Memory B cell (primary cell): ENCODE measurements around the gene APEH.

Experiments used
- ATAC-seq: fragments of 150-1000 bp; cut with Tn5 transposase; 2 replicates; pipeline ENCODE4 v1.10.0; 2021; ENCODE audit warnings: low read depth, mild to moderate bottlenecking, moderate library complexity
- DNase-seq, 2 donors: peaks; one replicate each; pipeline ENCODE4 v3.0.0; 2022; ENCODE audit warnings: low spot score in 2 of 2
- H3K27ac Mint-ChIP-seq: one replicate; pipeline ENCODE4 v1.8.0; 2022; ENCODE audit warnings: mild to moderate bottlenecking, moderate library complexity, mixed read lengths
- H3K27me3 Mint-ChIP-seq: one replicate; pipeline ENCODE4 v1.8.0; 2022; ENCODE audit warnings: mixed read lengths
- H3K36me3 Mint-ChIP-seq: one replicate; pipeline ENCODE4 v1.8.0; 2022; ENCODE audit warnings: mild to moderate bottlenecking, mixed read lengths
- H3K4me1 Mint-ChIP-seq: one replicate; pipeline ENCODE4 v1.8.0; 2022; ENCODE audit warnings: mixed read lengths
- H3K4me3 Mint-ChIP-seq: one replicate; pipeline ENCODE4 v1.8.0; 2022; ENCODE audit warnings: mild to moderate bottlenecking, moderate library complexity, mixed read lengths
- H3K9me3 Mint-ChIP-seq: one replicate; pipeline ENCODE4 v1.8.0; 2022; ENCODE audit warnings: mixed read lengths

Gene APEH

GRCh38 chr3:49641921-49642707 is 32.0 kb upstream of the APEH start:
- ATAC-seq = no peak
- peaks cover 4% of the 10 kb centered on the region for H3K27me3 Mint-ChIP-seq
- H3K9me3 Mint-ChIP-seq = no peaks in the 10 kb centered on the region
- no peaks in the 10 kb centered on the region for H3K36me3 Mint-ChIP-seq
- no peaks in the 10 kb centered on the region for H3K4me1 Mint-ChIP-seq
- no peak for DNase-seq
- no peak overlapping the region for H3K27ac Mint-ChIP-seq
- no peak overlapping the region for H3K4me3 Mint-ChIP-seq

DNA sequence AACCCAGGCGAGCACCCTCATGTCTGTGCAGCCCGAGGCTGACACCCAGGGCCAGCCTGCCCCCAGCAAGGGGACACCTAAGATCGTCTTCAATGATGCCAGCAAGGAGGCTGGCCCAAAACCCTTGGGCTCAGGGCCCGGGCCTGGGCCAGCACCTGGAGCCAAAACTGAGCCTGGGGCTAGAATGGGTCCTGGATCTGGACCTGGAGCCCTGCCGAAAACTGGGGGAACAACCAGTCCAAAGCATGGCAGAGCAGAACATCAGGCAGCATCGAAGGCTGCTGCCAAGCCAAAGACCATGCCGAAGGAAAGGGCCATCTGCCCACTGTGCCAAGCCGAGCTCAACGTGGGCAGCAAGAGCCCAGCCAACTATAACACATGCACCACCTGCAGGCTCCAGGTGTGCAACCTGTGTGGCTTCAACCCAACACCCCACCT is 31.4 kb upstream of the APEH start:
- DNase-seq = no peak
- Mint-ChIP-seq H3K4me3 (no peak overlapping the region), H3K9me3 (no peaks in the 10 kb centered on the region), H3K36me3 (no peaks in the 10 kb centered on the region), H3K27me3 (peaks cover 4% of the 10 kb centered on the region), H3K27ac (no peak overlapping the region), H3K4me1 (no peaks in the 10 kb centered on the region)
- ATAC-seq = no peak

GRCh38 chr3:49644684-49645083 is 29.5 kb upstream of the APEH start:
- Mint-ChIP-seq H3K36me3 (no peaks in the 10 kb centered on the region), H3K27ac (no peak overlapping the region), H3K27me3 (peaks cover 4% of the 10 kb centered on the region), H3K4me1 (no peaks in the 10 kb centered on the region), H3K4me3 (no peak overlapping the region), H3K9me3 (no peaks in the 10 kb centered on the region)
- ATAC-seq (no peak), DNase-seq (no peak)

GRCh38 chr3:49646236-49646635 is 27.9 kb upstream of the APEH start:
- no peak for ATAC-seq
- Mint-ChIP-seq H3K9me3 (no peaks in the 10 kb centered on the region), H3K4me1 (no peaks in the 10 kb centered on the region), H3K36me3 (no peaks in the 10 kb centered on the region), H3K27ac (no peak overlapping the region), H3K27me3 (peaks cover 2% of the 10 kb centered on the region), H3K4me3 (no peak overlapping the region)
- DNase-seq = no peak

- Mint-ChIP-seq H3K4me3 (no peak overlapping the region), H3K9me3 (no peaks in the 10 kb centered on the region), H3K36me3 (no peaks in the 10 kb centered on the region), H3K4me1 (no peaks in the 10 kb centered on the region), H3K27me3 (peaks cover 3% of the 10 kb centered on the region), H3K27ac (no peak overlapping the region)
- DNase-seq (no peak), ATAC-seq (no peak)
These were observed 26.4 kb upstream of the APEH start for GRCh38 chr3:49647741-49648140.

DNA sequence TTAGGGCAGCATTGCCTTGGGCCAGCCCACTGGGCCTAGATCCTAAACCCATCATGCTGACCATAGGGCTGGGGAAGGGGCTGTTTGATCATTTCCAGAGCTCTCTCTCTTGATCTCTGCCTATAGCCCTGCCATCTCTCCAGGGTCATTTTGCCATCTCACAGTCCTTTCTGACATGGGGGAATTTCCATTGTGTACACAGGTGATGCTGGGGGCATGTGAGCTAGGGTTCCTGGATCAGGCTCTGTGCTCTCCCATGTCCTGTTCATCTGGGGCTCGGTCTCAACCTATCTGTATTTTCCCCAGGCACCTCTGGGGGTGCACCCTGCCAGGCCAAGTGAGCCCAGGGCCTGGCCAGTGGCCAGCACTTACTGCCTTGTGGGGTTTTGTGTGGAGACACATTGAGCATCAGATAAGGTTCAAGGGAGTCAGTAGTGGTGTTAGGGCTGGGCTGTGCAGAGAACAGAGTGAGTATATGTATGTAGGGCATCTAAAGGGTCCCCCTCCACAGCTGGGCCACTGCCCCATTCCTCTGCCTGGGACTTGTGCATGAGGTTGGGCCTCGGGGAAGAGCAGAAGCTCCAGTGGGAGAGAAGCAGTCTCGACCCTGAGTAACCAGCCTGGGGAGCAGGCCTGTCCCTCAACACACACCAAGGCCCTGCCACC is 25.7 kb upstream of the APEH start:
- H3K36me3 Mint-ChIP-seq = no peaks in the 10 kb centered on the region
- DNase-seq (no peak), ATAC-seq (no peak)
- no peaks in the 10 kb centered on the region for H3K9me3 Mint-ChIP-seq
- H3K4me3 Mint-ChIP-seq = no peak overlapping the region
- H3K4me1 Mint-ChIP-seq = no peaks in the 10 kb centered on the region
- H3K27me3 Mint-ChIP-seq = peaks cover 4% of the 10 kb centered on the region
- no peak overlapping the region for H3K27ac Mint-ChIP-seq

DNA sequence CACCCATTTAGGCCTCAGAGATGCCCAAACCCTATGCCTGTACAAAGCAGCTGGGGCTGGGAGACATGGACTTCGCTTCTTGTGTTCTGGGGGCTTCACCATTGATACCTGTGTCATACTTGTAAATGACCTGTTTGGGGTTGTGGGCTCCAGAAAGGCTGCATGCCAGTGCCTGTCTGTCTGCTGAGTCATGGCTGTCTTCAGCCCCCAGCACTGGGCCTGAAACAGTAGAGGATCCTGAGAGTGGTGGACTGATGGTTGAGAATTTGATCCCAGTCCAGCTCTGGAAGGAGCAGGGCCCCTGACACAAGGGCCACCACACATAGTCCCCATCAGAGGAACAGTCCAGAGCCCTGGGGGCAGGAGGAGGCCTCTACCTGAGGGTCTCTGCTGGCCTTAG is 24.6 kb upstream of the APEH start:
- H3K4me3 Mint-ChIP-seq = no peak overlapping the region
- H3K36me3 Mint-ChIP-seq = no peaks in the 10 kb centered on the region
- DNase-seq = no peak
- no peak overlapping the region for H3K27ac Mint-ChIP-seq
- peaks cover 4% of the 10 kb centered on the region for H3K27me3 Mint-ChIP-seq
- H3K4me1 Mint-ChIP-seq = peaks cover 2% of the 10 kb centered on the region
- no peaks in the 10 kb centered on the region for H3K9me3 Mint-ChIP-seq
- no peak for ATAC-seq

DNA sequence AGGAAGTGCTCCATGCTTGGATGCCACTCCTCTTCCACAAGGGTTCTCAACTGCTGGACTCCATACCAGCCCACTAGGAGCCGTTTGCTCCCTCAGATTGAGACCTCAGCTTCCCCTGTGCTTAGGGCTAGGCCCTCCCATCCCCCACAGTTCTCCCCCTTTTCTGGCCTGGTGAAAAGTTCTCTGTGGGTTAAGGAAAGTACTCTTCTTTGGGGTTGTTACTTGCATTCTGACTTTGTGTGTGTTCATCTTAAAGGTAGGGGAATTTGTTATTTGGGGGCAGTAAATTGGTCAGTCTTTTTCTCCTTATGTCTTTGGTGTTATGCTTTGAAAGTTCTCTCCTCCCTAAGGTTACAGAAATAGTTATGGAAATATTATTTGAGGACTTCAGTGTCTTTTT is 24.0 kb upstream of the APEH start:
- no peak overlapping the region for H3K27ac Mint-ChIP-seq
- ATAC-seq = no peak

DNA sequence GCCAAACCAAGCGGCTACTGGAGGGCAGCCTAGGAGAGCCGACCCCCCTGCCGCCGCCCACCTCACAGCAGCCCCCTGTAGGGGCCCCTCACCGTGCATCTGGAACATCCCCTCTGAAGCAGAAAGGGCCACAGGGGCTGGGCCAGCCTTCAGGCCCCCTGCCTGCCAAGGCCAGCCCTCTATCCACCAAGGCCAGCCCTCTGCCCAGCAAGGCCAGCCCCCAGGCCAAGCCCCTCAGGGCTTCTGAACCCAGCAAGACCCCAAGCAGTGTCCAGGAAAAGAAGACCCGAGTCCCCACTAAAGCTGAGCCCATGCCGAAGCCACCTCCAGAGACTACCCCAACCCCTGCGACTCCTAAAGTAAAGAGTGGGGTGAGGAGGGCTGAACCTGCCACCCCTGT is 23.5 kb upstream of the APEH start:
- Mint-ChIP-seq H3K27ac (no peak overlapping the region), H3K4me1 (peaks cover 6% of the 10 kb centered on the region), H3K9me3 (no peaks in the 10 kb centered on the region), H3K36me3 (no peaks in the 10 kb centered on the region), H3K27me3 (peaks cover 3% of the 10 kb centered on the region), H3K4me3 (no peak overlapping the region)
- DNase-seq = no peak
- ATAC-seq = no peak

More for the DNA sequence above, 24.0 kb upstream of the APEH start:
- Mint-ChIP-seq H3K4me1 (peaks cover 6% of the 10 kb centered on the region), H3K9me3 (no peaks in the 10 kb centered on the region), H3K27me3 (peaks cover 4% of the 10 kb centered on the region), H3K4me3 (no peak overlapping the region), H3K36me3 (no peaks in the 10 kb centered on the region)
- no peak for DNase-seq

- Mint-ChIP-seq H3K27ac (no peak overlapping the region), H3K27me3 (peaks cover 3% of the 10 kb centered on the region), H3K9me3 (no peaks in the 10 kb centered on the region), H3K4me3 (no peak overlapping the region), H3K36me3 (no peaks in the 10 kb centered on the region), H3K4me1 (peaks cover 9% of the 10 kb centered on the region)
- DNase-seq = no peak
- ATAC-seq = no peak
These were observed 21.8 kb upstream of the APEH start for GRCh38 chr3:49652218-49652902.

DNA sequence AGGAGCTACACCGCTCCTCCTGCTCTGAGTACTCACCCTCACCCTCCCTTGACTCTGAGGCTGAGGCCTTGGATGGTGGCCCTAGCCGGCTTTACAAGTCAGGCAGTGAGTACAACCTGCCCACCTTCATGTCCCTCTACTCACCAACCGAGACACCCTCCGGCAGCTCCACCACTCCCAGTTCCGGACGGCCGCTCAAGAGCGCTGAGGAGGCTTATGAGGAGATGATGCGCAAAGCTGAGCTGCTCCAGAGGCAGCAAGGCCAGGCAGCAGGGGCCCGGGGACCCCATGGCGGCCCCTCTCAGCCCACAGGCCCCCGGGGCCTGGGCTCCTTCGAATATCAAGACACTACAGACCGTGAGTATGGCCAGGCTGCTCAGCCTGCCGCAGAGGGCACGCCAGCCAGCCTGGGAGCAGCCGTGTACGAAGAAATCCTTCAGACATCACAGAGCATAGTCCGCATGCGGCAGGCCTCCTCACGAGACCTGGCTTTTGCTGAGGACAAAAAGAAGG is 21.2 kb upstream of the APEH start:
- Mint-ChIP-seq H3K4me1 (peaks cover 9% of the 10 kb centered on the region), H3K36me3 (no peaks in the 10 kb centered on the region), H3K27me3 (peaks cover 3% of the 10 kb centered on the region), H3K9me3 (no peaks in the 10 kb centered on the region), H3K4me3 (no peak overlapping the region), H3K27ac (no peak overlapping the region)
- ATAC-seq (no peak), DNase-seq (no peak)

DNA sequence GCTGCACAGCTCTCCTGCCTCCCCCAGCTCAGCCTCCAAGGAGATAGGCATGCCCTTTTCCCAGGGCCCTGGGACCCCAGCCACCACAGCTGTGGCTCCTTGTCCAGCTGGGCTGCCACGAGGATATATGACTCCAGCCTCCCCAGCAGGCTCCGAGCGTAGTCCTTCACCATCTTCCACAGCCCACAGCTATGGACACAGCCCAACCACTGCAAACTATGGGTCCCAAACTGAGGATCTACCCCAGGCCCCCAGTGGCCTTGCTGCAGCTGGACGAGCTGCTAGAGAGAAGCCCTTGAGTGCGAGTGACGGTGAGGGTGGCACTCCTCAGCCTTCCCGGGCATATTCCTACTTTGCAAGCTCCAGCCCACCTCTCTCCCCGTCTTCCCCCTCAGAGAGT is 20.5 kb upstream of the APEH start:
- Mint-ChIP-seq H3K4me1 (peaks cover 9% of the 10 kb centered on the region), H3K4me3 (no peak overlapping the region), H3K27me3 (peaks cover 4% of the 10 kb centered on the region), H3K36me3 (no peaks in the 10 kb centered on the region), H3K27ac (no peak overlapping the region), H3K9me3 (no peaks in the 10 kb centered on the region)
- DNase-seq (no peak), ATAC-seq (no peak)

- H3K4me1 Mint-ChIP-seq = peaks cover 9% of the 10 kb centered on the region
- H3K36me3 Mint-ChIP-seq = no peaks in the 10 kb centered on the region
- no peak for ATAC-seq
- peaks cover 5% of the 10 kb centered on the region for H3K27me3 Mint-ChIP-seq
- DNase-seq = no peak
- H3K4me3 Mint-ChIP-seq = no peak overlapping the region
- no peaks in the 10 kb centered on the region for H3K9me3 Mint-ChIP-seq
- H3K27ac Mint-ChIP-seq = no peak overlapping the region
These were observed 19.9 kb upstream of the APEH start for GRCh38 chr3:49654176-49654825.
